SHP77 (cell line): ENCODE data around the gene LOC101059915.

Experiments used
- DNase-seq, 2 experiments: peaks; one replicate each; lab custom pipeline; 2025; lab: John Stamatoyannopoulos, UW

The LOC101059915 gene

DNA sequence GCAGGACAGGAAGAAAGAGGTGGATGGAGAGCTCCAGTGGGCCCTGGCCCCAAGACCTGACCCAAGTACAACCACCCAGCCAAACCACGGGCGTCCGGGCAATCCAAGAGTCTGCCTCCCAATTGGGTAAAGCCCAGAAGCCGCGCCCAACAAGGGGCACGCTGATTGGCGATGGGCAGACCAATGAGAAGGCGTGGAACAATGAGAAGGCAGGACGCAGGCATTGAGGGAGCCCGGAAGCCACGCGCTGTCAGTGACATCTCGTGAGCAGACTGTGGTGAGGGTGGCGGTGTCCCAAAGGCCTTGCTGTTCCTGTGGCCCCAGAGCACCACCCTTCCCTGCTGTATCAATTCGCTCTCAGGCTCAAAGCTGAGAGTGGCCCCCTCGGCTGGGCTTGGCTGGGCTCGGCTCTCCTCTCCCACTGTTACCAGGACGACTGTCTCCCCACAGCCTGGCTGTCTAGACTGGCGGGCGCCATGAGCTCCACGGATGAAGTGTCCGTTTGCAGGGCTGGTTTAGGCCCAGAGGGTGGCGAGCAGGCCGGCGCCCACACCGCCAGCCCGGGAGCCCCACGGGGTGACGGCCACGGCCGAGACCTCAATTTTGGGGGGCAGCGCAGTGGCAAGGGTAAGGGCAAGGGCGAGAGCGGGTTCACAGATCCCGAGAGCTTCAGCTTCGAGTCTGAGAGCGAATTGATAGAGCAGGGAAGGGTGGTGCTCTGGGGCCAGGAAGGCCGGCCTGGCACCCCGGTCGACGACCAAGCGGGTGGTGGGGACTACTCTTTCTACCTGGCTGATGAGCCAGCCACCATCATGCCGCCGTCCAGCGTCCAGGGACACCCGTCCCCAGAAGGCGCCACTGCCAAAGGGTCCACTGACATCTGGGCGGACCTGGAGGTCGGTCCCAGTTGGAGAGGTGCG is at the start of gene LOC101059915:
Gene LOC101059915 (plus strand): TSS at position 219 of the 920 bp plus-strand sequence.
- peak; percentile 78 for DNase-seq

DNA sequence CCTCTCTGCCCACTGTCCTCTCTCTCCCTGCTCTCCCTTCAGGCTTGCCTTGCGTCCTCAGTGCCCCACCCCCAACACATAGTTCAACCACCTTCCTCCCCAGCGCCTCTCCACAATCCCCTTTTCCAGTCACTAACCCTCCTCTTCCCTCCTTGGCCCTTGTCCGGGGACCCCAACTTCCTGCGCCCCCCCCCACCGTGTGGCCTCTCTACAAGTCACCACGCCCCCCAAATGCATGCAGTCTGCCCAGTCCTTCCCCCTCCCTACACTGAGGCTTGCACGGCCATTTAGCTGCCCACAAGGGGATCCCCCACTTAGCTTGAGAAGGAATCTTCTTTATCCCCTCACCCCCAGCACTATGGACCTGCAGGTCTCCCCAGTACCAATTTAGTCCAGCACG is 49.6 kb upstream of the LOC101059915 start:
- no peak for DNase-seq

DNA sequence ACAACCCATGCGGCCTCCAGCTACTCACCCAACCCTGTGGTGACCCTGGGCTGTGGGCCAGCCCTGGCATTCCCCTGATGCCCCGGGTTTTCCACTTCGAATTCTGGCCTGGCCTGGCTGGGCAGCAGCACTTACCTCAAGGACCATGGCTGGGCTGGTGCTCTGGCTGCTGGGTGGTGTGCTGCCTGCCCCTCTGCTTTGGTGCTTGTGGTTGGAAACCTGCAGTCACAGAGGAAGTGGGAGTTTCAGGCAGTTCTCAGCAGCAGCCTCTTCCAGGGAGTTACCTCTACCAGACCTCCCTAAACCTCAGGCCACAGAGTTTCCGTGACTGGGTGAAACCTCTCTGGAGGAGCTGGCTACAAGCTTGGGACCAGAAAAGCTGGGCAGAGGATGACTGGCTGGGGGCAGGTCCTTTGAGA is 49.0 kb upstream of the LOC101059915 start, which contains the start of gene CXCR3:
Gene CXCR3 (minus strand): TSS at position 209 of the 419 bp plus-strand sequence. CDS start 62 bp downstream, at position 147.
- DNase-seq: no peak

DNA sequence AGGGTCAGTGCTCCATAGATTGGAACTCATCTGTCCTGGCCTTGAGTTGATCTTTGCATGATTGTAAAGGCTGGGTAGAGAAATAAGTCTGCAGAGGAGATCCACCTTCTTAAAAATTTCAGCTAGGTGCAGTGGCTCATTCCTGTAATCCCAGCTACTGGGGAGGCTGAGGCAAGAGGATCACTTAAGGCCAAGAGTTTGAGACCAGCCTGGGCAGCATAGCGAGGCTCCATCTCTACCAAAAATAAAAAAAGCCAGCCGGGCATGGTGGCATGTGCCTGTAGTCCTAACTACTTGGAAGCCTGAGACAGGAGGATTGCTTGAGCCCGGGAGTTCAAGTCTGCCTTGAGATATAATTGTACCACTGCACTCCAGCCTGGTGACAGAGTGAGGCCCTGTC is 48.6 kb upstream of the LOC101059915 start:
- DNase-seq: no peak

DNA sequence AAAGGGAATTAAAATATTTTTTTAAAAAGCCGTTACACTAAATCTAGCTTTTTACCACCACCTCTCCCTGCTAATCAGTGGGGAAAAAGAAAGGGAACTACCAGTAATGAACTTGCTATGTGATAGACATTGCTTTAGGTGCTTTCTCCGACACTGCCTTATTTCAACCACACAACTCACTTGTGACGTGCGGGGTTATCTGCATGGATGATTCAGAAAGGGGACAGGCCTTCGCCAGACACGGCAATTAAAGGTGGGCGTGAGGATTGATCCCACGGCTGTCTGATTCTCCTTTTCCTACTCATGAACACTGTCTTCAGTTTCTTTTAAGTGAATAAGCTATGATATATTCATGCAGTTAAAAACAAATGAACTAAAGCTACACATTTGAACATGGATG is 48.2 kb upstream of the LOC101059915 start:
- DNase-seq: no peak

DNA sequence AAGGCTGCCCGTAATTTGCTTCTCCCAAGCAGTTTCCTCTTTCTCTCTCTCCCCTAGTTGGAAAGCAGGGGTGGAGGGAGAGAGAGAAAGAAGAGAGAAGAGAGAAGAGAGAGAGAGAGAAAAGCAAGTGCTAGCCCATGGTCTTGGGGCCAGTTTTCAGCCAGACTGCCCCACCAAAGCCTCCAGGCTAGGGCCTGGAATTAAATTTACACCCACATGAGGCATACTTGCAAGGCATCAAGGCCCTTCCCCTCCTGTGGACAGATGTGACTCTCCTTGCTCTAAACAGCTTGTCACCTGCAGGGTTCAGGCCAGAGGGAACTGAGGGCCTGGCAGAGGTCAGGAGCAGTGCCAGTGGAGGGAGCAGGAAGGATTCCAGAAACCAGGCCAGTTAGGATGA is 47.4 kb upstream of the LOC101059915 start:
- DNase-seq: no peak

DNA sequence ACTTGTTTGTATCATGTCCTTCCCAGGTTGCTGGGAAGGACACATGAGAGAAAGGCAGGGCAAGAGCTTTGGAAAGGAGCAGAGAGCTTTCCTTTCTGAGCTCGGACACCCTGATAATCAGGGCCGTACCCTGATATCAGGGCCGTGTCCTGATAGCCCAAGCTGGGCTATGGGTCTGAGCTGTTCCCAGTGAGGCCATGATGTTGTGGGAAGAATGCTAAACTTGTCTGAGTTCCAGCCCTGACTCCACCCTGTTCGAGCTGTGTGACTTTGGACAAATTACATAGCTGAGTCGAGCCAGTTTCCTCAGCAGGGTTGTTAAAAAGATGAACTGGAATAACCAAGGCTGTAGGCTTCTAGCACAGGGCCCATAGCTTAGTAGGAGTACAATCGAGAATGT is 45.7 kb upstream of the LOC101059915 start:
- DNase-seq: no peak

DNA sequence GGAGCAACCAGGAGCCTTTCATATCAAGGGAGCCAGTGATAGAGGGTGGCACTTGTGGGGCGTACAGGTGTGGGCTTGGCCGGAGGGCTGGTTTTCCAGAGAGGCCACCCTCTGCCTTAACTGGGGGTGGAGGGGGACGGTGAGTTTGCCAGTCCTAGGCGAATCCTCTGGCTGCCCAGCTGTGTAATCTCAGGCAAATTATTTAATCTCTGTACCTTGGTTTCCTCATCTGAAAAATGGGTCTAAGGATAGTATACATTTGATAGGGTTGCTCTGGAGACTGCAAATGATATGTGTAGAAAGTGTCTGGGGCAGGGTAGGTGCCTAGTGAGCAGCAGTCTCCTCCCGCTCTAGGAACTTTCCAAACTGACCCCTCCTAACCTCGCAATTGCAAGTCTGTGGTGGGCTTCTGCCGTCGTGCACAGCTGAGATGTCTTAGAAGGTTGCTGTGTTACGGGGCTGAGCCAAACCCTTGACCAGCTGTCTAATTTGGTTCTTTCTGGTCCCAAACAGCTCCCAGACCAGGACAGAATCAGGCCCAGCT is 45.2 kb upstream of the LOC101059915 start:
- DNase-seq: no peak

DNA sequence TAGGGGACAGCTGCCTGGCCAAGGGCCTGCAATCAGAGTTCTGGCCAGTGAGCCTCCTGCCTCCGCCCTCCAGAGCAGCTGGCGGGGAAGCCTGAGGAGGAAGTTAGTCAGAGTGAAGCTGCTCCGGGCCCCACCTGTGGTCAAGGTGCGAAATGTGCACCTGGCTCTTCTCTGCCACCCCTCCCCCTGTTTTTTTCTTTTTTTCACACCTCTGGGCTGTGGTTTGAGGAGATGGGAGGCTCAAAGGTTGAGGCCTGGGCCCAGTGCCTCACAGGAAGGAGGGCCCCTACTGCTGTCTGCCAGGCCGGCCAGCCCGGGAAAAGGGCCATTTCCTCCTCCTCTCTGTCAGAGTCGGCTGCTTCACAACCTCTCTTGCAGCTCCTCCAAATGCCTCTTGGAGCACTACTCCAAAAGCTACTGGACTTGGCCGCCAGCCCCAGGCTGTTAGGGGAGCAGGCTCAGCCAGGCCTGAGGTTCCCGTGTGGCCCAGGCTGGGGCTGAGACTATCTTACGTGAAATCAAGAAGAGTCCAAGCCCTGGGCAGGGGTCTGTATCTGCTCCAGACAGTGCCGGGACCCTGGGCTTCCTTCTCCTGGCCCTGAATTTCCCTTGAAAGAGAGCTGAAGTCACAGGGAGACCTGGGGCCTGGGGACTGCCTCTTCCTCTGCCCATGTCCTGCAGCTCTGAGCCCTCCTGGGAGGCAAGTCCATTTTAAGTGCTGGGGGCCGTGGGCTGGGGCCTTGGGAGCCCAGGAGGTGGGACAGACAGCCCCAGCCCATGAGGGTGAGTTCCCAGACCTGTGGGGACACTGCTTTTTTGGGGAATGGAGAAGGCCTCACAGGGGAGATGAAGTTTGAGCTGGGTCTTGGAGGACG is 44.5 kb upstream of the LOC101059915 start:
- peak; percentile 14 to 29 for DNase-seq

DNA sequence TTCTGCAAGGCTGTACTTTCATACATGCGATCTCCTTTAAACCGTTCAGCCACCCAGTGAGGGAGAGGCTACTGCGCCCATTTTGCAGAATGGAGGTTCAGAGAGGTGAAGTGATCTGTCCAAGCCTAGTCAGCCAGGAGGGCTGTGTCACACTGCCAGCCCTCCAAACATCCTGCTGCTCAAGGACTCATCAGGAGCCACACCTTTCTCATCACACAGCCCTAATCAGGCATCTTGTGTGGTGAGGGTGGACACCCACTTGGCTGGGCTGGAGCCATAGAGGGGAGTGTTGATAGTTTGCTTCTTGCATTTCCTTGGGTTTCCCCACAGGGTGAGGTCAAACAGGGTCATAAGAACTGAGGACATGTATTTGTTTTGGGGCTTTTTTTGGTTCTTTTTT is 43.6 kb upstream of the LOC101059915 start:
- no peak for DNase-seq

DNA sequence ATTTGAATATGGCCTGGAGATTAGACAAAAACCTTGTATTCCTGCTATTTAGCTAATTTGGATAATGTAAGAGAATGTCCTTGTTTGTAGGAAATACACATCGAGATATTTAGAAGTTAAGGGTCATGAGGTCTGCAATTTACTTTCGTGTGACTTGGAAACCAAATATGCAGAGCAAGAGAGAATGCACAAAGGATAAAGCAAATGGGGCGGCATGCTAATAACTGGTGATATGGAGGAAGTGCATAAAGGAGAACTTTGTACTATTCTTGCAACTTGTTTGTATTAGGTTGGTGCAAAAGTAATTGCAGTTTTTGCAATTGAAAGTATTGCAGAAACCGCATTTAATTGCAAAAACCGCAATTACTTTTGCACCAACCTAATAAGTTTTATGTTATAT is 41.9 kb upstream of the LOC101059915 start:
- DNase-seq: no peak

DNA sequence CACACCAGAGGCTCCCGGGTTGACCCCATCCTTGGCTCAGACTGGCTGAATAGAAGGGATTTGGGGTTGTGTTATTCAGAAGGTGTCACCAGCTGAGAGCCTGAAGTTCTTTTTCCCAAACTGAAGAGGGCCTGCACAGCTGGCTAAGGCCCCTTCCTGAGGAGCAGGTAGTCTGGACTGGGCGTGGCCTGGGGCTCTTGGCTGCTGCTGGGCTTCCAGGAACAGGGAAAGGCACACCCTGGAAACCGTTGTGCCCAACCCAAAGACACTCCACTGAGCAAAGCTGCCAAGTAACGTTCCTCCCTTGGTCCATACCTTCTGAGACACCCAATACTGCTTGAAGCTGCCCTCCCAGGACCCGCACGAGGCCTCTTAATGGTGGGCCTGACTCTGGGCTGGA is 40.8 kb upstream of the LOC101059915 start:
- no peak for DNase-seq

DNA sequence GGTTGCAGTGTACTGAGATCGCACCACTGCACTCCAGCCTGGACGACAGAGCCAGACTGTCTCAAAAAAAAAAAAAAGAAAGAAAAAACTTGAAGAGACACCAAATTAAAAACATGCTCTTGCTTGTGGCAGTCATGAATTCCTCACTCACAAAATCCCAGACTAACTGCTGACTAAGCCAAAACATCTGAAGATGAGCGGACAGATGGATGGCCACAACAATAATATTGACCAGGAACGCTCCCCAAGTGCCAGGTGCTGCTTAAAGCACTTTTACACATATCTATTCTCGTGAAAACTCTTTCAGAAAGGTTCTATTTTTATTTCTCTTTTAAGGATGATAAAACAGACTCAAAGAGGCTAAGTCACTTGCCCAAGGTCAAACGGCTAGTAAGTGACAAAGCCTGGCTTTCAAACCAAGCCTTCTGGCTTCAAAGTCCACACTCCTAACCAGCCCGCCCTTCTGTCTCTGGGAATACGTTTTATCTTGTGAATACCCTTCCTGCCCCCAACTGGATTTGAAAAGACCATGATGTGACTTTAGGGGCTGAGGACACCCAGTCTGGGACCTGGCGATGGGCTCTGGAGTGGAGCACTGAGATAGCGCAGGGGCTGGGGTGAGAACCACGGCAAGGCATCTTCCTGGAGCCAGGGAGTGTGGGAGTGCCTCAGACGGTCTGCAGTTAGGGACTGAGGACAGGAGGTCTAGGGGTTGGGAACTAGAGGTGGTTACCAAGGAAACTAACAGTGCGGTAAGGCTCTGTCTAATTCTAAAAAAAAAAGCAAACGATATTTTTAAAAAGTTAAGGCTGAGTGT is 39.5 kb upstream of the LOC101059915 start:
- no peak for DNase-seq

DNA sequence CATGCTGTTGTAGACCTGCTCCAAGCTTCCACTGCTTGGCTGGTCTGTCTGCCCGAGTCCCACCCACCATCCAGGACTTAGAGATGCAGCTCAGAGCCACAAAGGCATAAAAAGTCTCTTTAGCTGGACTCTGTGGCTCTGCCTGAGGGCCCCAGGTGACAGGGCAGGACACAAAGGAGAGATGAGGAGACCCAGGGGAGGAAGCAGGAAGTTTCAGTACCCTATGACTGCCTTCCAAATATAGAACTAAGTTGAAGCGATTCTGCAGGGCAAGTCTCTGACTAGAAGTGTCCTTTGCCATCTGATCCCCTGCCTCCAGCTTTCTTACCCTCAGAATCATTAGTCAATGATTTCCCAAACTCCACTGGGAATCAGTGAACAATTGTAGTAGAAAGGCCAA is 37.9 kb upstream of the LOC101059915 start:
- DNase-seq: no peak

DNA sequence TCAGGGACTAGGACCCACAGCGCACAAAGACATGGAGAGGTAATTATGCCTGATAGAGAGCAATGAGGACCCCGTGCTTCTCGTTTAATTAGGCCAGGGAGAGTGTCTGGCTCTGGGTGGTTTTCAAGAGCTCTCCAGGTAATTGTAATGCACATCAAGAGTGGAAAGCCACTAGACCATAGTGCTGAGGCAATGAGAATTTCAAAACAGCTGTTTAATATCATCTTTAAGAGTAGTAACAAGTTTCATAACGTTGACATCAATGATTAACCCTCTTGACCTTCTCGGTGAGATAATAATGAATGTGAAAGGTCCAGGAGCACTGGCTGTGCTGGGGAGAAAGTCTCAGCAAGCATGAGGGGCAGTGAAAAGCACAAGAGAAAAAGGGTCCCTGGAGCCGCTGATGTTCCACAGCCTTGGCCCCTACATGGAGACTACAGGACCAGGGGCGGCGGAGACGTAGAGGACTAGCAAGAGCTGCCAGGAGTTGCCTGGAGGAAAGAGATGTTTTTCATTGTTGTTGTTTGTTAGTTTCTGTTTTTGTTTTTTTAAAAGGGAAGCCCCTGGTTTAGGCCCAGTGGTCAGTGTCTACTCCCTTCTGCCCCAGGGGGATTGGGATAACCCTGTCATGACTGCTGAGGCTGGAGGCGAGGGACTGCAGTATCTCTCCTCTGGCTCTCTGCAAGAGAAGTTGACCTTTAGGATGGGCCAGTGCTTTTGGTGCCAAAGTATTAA is 34.3 kb upstream of the LOC101059915 start:
- DNase-seq: no peak

DNA sequence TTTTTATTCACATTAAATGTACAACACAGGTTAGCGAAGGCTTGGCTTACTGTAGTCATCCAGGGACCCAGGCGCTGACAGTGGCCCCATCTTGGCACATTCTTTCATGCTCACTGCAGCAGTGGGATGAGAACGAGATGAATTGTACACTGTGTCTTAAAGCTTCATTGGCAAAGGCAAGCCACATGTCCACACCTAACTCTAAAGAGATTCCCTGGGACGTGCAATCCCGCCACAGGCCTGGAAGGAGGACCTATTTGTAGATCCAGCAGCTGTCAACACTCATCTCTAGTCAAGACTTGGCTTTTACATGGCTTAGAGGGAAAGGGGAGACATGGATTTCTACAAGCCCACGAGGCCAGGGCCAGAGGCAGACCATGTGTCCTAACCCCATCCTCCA is 33.0 kb upstream of the LOC101059915 start:
- DNase-seq: no peak

DNA sequence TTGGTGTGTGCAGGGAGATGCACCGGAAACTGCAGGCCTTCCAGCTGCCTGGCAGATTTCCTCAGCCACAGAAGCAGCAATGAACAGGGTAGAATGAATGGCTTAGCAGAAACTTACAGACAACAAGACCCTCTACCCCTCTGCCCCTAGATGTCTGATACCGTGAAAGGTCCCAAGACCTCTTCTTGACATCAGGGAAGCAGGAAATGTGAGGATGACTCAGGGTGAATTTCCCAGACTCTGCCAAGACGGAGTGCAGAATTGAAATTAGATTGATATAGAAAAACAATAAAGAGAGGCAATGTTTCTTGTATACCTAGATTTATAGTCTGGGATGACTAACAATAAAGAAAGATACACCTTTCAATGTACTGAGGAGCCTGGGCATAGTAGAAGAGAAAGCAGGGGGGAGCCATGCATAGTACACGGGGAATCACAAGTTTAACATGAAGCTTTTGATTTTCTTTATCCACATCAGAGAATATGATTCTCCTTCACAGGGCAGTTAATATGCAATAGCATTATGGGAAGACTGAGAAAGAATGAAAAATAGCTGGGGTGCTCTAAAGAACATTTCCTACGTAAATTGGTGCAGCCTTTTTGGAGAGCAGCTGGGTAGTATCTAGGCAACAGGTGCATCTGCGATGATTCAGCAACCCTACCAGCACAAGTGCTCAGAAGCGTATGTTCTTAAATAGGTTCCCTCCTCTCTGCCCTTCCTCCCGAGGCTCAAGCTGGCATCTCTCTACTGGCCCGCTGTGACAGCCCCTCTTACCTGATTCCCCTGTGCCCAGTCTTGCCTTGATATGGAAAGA is 30.7 kb upstream of the LOC101059915 start:
- DNase-seq: peak; percentile 45 to 58

DNA sequence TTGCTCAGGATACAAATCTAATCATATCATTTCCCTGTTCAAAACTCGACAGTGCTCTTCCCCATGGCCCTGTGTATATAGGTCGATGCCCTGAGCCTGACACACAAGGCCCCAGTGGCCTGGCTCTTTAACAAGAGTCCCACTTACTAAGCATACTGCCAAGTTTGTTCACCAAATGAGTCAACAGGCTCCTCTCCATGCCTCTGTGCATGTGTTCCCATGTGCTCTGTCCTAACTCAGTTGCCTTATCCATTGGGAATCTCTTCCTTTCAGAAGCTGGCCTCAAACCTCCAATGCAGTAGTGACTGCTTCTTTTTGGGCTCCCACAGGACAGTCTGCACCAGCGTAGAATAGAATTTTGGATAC is 30.1 kb upstream of the LOC101059915 start:
- DNase-seq: no peak

DNA sequence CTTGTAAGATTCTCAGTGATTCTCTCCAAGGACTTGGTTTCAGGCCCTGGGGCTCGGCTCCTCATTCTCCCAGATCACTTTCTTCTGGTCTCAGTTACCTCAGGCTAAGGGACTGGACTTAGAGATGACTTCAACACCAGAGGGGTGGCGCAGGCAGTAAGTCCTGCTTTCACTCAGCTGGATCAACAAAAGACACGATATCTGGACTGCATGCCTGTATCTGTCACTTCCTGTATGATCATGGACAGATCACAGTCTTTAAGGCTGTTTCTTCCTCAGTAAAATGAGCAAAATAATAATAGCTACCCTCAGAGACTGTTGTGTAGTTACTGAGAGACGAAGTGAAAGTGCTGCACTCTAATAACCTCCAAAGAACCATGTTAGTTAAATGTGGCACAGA is 29.5 kb upstream of the LOC101059915 start:
- no peak for DNase-seq

DNA sequence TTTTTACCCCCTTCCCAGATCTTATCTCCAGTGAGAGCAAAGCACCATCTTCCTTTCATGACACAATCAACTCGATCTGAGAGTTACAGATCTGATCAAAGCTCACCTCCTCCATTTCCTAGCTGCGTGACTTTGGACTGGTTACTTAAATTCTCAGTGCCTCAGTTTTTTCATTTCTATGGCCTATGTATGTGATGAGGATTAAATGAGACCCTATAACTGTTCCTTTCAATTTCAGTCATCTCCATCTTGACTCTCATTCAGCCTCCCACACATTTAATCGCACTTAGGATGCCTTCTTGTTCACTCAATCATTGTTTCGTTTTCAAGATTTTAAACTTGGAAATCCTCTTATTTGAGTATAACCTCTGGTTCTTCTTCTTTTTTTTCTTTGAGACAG is 28.9 kb upstream of the LOC101059915 start:
- no peak for DNase-seq
